Panc1 (cell line): ENCODE data around the gene MGMT. TPM values are rescaled to one million over a fixed set of nuclear protein-coding genes. Genes with fewer than 3 reads are reported as not detected.

Experiments
- ATAC-seq: fragments of 200-7000 bp; cut with Tn5 transposase; 2 replicates; pipeline ENCODE4 v1.9.1; 2020; ENCODE audit warnings: mild to moderate bottlenecking, moderate library complexity
- BruUV-seq: library from RNA; stranded (reverse); fragments of 400-500 nt; replicated peaks from 2 replicates; lab custom pipeline; 2021; lab: Mats Ljungman, UMichigan
- CTCF ChIA-PET: fragments of 300-600 bp; sonication (Branson Sonifier 250); formaldehyde crosslinking; loops from one replicate; lab custom pipeline; 2022; ENCODE audit warnings: antibody characterized with exemption; lab: Charles Lee
- POLR2A ChIA-PET: fragments of 300-600 bp; sonication (Branson Sonifier 250); formaldehyde crosslinking; loops from one replicate; lab custom pipeline; 2022; ENCODE audit warnings: antibody characterized with exemption; lab: Charles Lee
- DNase-seq: peaks from one replicate; pipeline ENCODE4 v3.0.0-alpha.2; 2010; ENCODE audit warnings: low read depth, low spot score
- H3K27ac ChIP-seq: 2 replicates; pipeline ENCODE4 v1.5.1; 2011; ENCODE audit warnings: mild to moderate bottlenecking, low read length, inconsistent platforms
- H3K27me3 ChIP-seq: fragments of 200-500 bp; sonication (Bioruptor generic); 2 replicates; pipeline ENCODE4 v1.6.0; 2014; ENCODE audit warnings: low read length, inconsistent platforms; ENCODE audit not compliant: control insufficient read depth, insufficient read depth
- H3K36me3 ChIP-seq: fragments of 200-500 bp; sonication (Bioruptor generic); 2 replicates; pipeline ENCODE4 v1.5.1; 2014; ENCODE audit warnings: inconsistent platforms, mild to moderate bottlenecking, low read length, moderate library complexity; ENCODE audit not compliant: control insufficient read depth, insufficient read depth
- H3K4me1 ChIP-seq: 2 replicates; pipeline ENCODE4 v1.5.1; 2011; ENCODE audit warnings: inconsistent platforms, mild to moderate bottlenecking, low read length, moderate library complexity; ENCODE audit not compliant: control insufficient read depth, insufficient read depth
- H3K4me3 ChIP-seq, 2 experiments: 2 replicates each; pipeline ENCODE4 v1.5.1; 2011 to 2012; ENCODE audit warnings: low read depth in 2 of 2, low read length in 2 of 2, mild to moderate bottlenecking in 2 of 2, inconsistent platforms in 1 of 2, moderate library complexity in 1 of 2
- H3K9me3 ChIP-seq: fragments of 200-500 bp; sonication (Bioruptor generic); 2 replicates; pipeline ENCODE4 v1.5.1; 2014; ENCODE audit warnings: low read depth, mild to moderate bottlenecking, inconsistent platforms, low read length, moderate library complexity; ENCODE audit not compliant: control insufficient read depth, insufficient read depth
- CTCF ChIP-seq: fragments of 450-650 bp; IDR thresholded peaks from 2 replicates; pipeline ENCODE4 v1.5.1; 2017; ENCODE audit warnings: mild to moderate bottlenecking
- POLR2AphosphoS5 ChIP-seq: IDR thresholded peaks from 2 replicates; pipeline ENCODE4 v1.6.1; 2012; ENCODE audit warnings: mild to moderate bottlenecking, low read depth, low read length, moderate library complexity
- REST ChIP-seq, 2 experiments: IDR thresholded peaks; 2 replicates each; pipeline ENCODE4 v1.6.1; 2011 to 2012; ENCODE audit warnings: low read depth in 2 of 2, control low read depth in 1 of 2, low read length in 1 of 2, mild to moderate bottlenecking in 1 of 2, moderate library complexity in 1 of 2; ENCODE audit not compliant: insufficient read depth in 1 of 2
- SIN3A ChIP-seq: IDR thresholded peaks from 2 replicates; pipeline ENCODE4 v1.6.1; 2012; ENCODE audit warnings: low read depth, mild to moderate bottlenecking, low read length, moderate library complexity, borderline replicate concordance; ENCODE audit not compliant: insufficient read depth
- TCF7L2 ChIP-seq: IDR thresholded peaks from 2 replicates; pipeline ENCODE4 v1.6.1; 2011; ENCODE audit warnings: mild to moderate bottlenecking, low read depth, low read length, inconsistent platforms
- in situ Hi-C: cut with HindIII; loops from 2 replicates; pipeline ENCODE4 v1.10.0; 2016; ENCODE audit warnings: low sequenced_read_pairs, low pct_unique_long_range_greater_than_20kb
- intact Hi-C: fragments of 100-400 bp; cut with micrococcal nuclease; formaldehyde crosslinking; loops from one replicate; pipeline ENCODE4 v1.10.0; 2022; ENCODE audit not compliant: unreplicated experiment
- total RNA-seq: library from RNA; stranded (reverse); gene quantifications from one replicate; pipeline ENCODE4 v1.2.1, GENCODE V29; 2021; ENCODE audit not compliant: unreplicated experiment

The MGMT gene
- total RNA-seq, 1 experiment from 2014 or later: 27.3 TPM

- intact Hi-C loops: no loop called here
- H3K4me3 ChIP-seq: no peak overlapping the region
- ChIA-PET CTCF (no interaction called here), POLR2A (no interaction called here)
- BruUV-seq: no TSS peak
- H3K36me3 ChIP-seq: no peaks in the 10 kb centered on the region
- ATAC-seq (no peak), DNase-seq (no peak)
- no peak for TF ChIP-seq REST (IDR thresholded peaks at IDR 0.05; ENCODE audit: insufficient read depth in 1 of 2, low read depth in 2 of 2, low read length in 1 of 2)
- TF ChIP-seq POLR2AphosphoS5: no peak
- TF ChIP-seq TCF7L2: no peak
- no peak for TF ChIP-seq CTCF
- no peak for TF ChIP-seq SIN3A
- H3K4me1 ChIP-seq: no peaks in the 10 kb centered on the region
- H3K27ac ChIP-seq: no peak overlapping the region
- H3K27me3 ChIP-seq: no peaks in the 10 kb centered on the region
- in situ Hi-C loops: no loop called here
- H3K9me3 ChIP-seq: 0 out of 2 replicates have a peak, but pooled peaks cover 3% of the 10 kb centered on the region
These were observed 33.7 kb downstream of the MGMT start for GRCh38 chr10:129500617-129501339.

- H3K9me3 ChIP-seq: 0 out of 2 replicates have a peak, but pooled peaks cover 3% of the 10 kb centered on the region
- H3K36me3 ChIP-seq: no peaks in the 10 kb centered on the region
- intact Hi-C loops (no loop called here), in situ Hi-C loops (no loop called here)
- no peak for ATAC-seq
- H3K27ac ChIP-seq: no peak overlapping the region
- no peaks in the 10 kb centered on the region for H3K27me3 ChIP-seq
- DNase-seq: no peak
- ChIA-PET POLR2A (no interaction called here), CTCF (no interaction called here)
- H3K4me1 ChIP-seq: no peaks in the 10 kb centered on the region
- no TSS peak for BruUV-seq
- H3K4me3 ChIP-seq: no peak overlapping the region
- no peak for TF ChIP-seq REST (IDR thresholded peaks at IDR 0.05; ENCODE audit: insufficient read depth in 1 of 2, low read depth in 2 of 2, low read length in 1 of 2)
- TF ChIP-seq POLR2AphosphoS5: no peak
- TF ChIP-seq TCF7L2: no peak
- TF ChIP-seq CTCF: no peak
- TF ChIP-seq SIN3A: no peak
These were observed 34.8 kb downstream of the MGMT start for GRCh38 chr10:129501652-129502436.
